ENCODE results near the gene DPH2.

The DPH2 gene

GRCh38 chr1:43952731-43953346 is 17.0 kb upstream of the DPH2 start:
- no peaks in the 10 kb centered on the region for H3K27me3 ChIP-seq (ENCODE audit: insufficient read depth, low read length, poor library complexity)
- H3K79me2 ChIP-seq (ENCODE audit: insufficient read depth, low read length), result peaks cover 15% of the 10 kb centered on the region
- DNase-seq, result no peak
- no peak overlapping the region for H3K27ac ChIP-seq (ENCODE audit: low read length)
- no peak overlapping the region for H3K4me2 ChIP-seq (ENCODE audit: insufficient read depth, low read length)
- peaks cover 11% of the 10 kb centered on the region for H3K4me1 ChIP-seq (ENCODE audit: insufficient read depth, low read length)
- peaks cover 34% of the 10 kb centered on the region for H3K36me3 ChIP-seq (ENCODE audit: insufficient read depth, low read length)
- H4K20me1 ChIP-seq (ENCODE audit: insufficient read depth, low read length), result peaks cover 23% of the 10 kb centered on the region
- H3K9ac ChIP-seq (ENCODE audit: low read depth, low read length), result no peak overlapping the region
- H3K4me3 ChIP-seq (ENCODE audit: low read depth in 1 of 2, low read length in 2 of 2), result no peak overlapping the region
- H2AFZ ChIP-seq (ENCODE audit: low read depth, low read length), result no peak overlapping the region
- no peak for ATAC-seq (ENCODE audit: insufficient read depth, low read depth)
- H3K9me3 ChIP-seq (ENCODE audit: insufficient read depth, low read length, severe bottlenecking), result no peaks in the 10 kb centered on the region
- TF ChIP-seq EZH2 (IDR thresholded peaks at IDR 0.05; ENCODE audit: borderline replicate concordance, low read depth, low read length, severe bottlenecking) (no peak), CTCF (IDR thresholded peaks at IDR 0.05; ENCODE audit: borderline replicate concordance, extremely low read depth, low read length, poor library complexity, severe bottlenecking) (no peak)

GRCh38 chr1:43953361-43953760 is 16.4 kb upstream of the DPH2 start:
- ATAC-seq (ENCODE audit: insufficient read depth, low read depth), result no peak
- TF ChIP-seq CTCF (IDR thresholded peaks at IDR 0.05; ENCODE audit: borderline replicate concordance, extremely low read depth, low read length, poor library complexity, severe bottlenecking) (no peak), EZH2 (IDR thresholded peaks at IDR 0.05; ENCODE audit: borderline replicate concordance, low read depth, low read length, severe bottlenecking) (no peak)
- peaks cover 38% of the 10 kb centered on the region for H3K36me3 ChIP-seq (ENCODE audit: insufficient read depth, low read length)

GRCh38 chr1:43954036-43954435 is 15.8 kb upstream of the DPH2 start:
- no peak for ATAC-seq (ENCODE audit: insufficient read depth, low read depth)
- Histone ChIP-seq H3K27ac (ENCODE audit: low read length) (no peak overlapping the region), H2AFZ (ENCODE audit: low read depth, low read length) (no peak overlapping the region), H4K20me1 (ENCODE audit: insufficient read depth, low read length) (peaks cover 17% of the 10 kb centered on the region), H3K4me3 (ENCODE audit: low read depth in 1 of 2, low read length in 2 of 2) (no peak overlapping the region), H3K79me2 (ENCODE audit: insufficient read depth, low read length) (0 out of 2 replicates have a peak, but pooled peaks cover 4% of the 10 kb centered on the region), H3K4me2 (ENCODE audit: insufficient read depth, low read length) (no peak overlapping the region), H3K9me3 (ENCODE audit: insufficient read depth, low read length, severe bottlenecking) (no peaks in the 10 kb centered on the region), H3K36me3 (ENCODE audit: insufficient read depth, low read length) (peaks cover 41% of the 10 kb centered on the region), H3K9ac (ENCODE audit: low read depth, low read length) (no peak overlapping the region), H3K27me3 (ENCODE audit: insufficient read depth, low read length, poor library complexity) (no peaks in the 10 kb centered on the region), H3K4me1 (ENCODE audit: insufficient read depth, low read length) (no peaks in the 10 kb centered on the region)
- TF ChIP-seq EZH2 (IDR thresholded peaks at IDR 0.05; ENCODE audit: borderline replicate concordance, low read depth, low read length, severe bottlenecking), result no peak
- no peak for TF ChIP-seq CTCF (IDR thresholded peaks at IDR 0.05; ENCODE audit: borderline replicate concordance, extremely low read depth, low read length, poor library complexity, severe bottlenecking)
- no peak for DNase-seq

More at GRCh38 chr1:43953361-43953760, 16.4 kb upstream of the DPH2 start:
- H3K27ac ChIP-seq (ENCODE audit: low read length), result no peak overlapping the region
- peaks cover 6% of the 10 kb centered on the region for H3K4me1 ChIP-seq (ENCODE audit: insufficient read depth, low read length)
- peaks cover 10% of the 10 kb centered on the region for H3K79me2 ChIP-seq (ENCODE audit: insufficient read depth, low read length)
- no peaks in the 10 kb centered on the region for H3K27me3 ChIP-seq (ENCODE audit: insufficient read depth, low read length, poor library complexity)
- H3K4me2 ChIP-seq (ENCODE audit: insufficient read depth, low read length), result no peak overlapping the region
- no peaks in the 10 kb centered on the region for H3K9me3 ChIP-seq (ENCODE audit: insufficient read depth, low read length, severe bottlenecking)
- peaks cover 22% of the 10 kb centered on the region for H4K20me1 ChIP-seq (ENCODE audit: insufficient read depth, low read length)
- H3K9ac ChIP-seq (ENCODE audit: low read depth, low read length), result no peak overlapping the region
- no peak overlapping the region for H2AFZ ChIP-seq (ENCODE audit: low read depth, low read length)
- H3K4me3 ChIP-seq (ENCODE audit: low read depth in 1 of 2, low read length in 2 of 2), result no peak overlapping the region
- DNase-seq, result no peak

Data from DND-41 (cell line).